Measurements from ENCODE around the gene MAP6D1. TPM values are rescaled to one million over a fixed set of nuclear protein-coding genes. Genes with fewer than 3 reads are reported as not detected.
"Not testable (repeated sequence)": the region's sequence is repeated elsewhere in the genome, so short reads cannot be mapped to it uniquely, and the experiment has no call there.

MAP6D1 gene
- total RNA-seq, 1 experiment from 2014 or later: 12.6 TPM

GRCh38 chr3:183777016-183777618 is 48.3 kb downstream of the MAP6D1 start:
- Histone ChIP-seq H3K27me3 (ENCODE audit: low read length) (no peaks in the 10 kb centered on the region), H3K9ac (ENCODE audit: low read length) (no peak overlapping the region), H3K9me2 (replicated peaks; ENCODE audit: low read length) (no peaks in the 10 kb centered on the region), H3F3A (ENCODE audit: low read length, unreplicated experiment) (no peaks in the 10 kb centered on the region), H3K36me3 (ENCODE audit: low read depth, low read length) (peaks cover 50% of the 10 kb centered on the region), H3K9me3 (ENCODE audit: low read length) (no peaks in the 10 kb centered on the region), H3K4me3 (ENCODE audit: low read length) (no peak overlapping the region), H3K4me1 (ENCODE audit: insufficient read depth, low read length) (no peaks in the 10 kb centered on the region), H3K79me2 (ENCODE audit: low read length) (no peaks in the 10 kb centered on the region), H3K4me2 (ENCODE audit: low read length) (no peak overlapping the region), H2AFZ (ENCODE audit: low read length) (no peak overlapping the region), H3K27ac (ENCODE audit: low read length) (no peak overlapping the region), H4K20me1 (ENCODE audit: low read length) (no peaks in the 10 kb centered on the region)
- TF ChIP-seq EZH2 (IDR thresholded peaks at IDR 0.05; ENCODE audit: low read length, unreplicated experiment): no peak
- no peak for TF ChIP-seq CTCF (conservative IDR thresholded peaks at IDR 0.05; ENCODE audit: low read depth, low read length)
- no peak for TF ChIP-seq EZH2phosphoT487 (IDR thresholded peaks at IDR 0.05; ENCODE audit: borderline replicate concordance, low read length)
- ChIA-PET POLR2A (ENCODE audit: unreplicated experiment) (no interaction called here), CTCF (no interaction called here)
- no peak for DNase-seq
- BruUV-seq (replicated peaks): no TSS peak
- ATAC-seq: no peak
- intact Hi-C loops (cut with micrococcal nuclease): no loop called here

GRCh38 chr3:183776451-183776850 is 48.9 kb downstream of the MAP6D1 start:
- H3K27me3 ChIP-seq (ENCODE audit: low read length); H3K4me3 ChIP-seq (ENCODE audit: low read length); H2AFZ ChIP-seq (ENCODE audit: low read length); H3F3A ChIP-seq (ENCODE audit: low read length, unreplicated experiment); H3K27ac ChIP-seq (ENCODE audit: low read length); H3K79me2 ChIP-seq (ENCODE audit: low read length); H3K4me1 ChIP-seq (ENCODE audit: insufficient read depth, low read length); H3K4me2 ChIP-seq (ENCODE audit: low read length); intact Hi-C loops (cut with micrococcal nuclease); H3K9ac ChIP-seq (ENCODE audit: low read length); DNase-seq; CTCF ChIA-PET; POLR2A ChIA-PET (ENCODE audit: unreplicated experiment); ATAC-seq; BruUV-seq (replicated peaks); H4K20me1 ChIP-seq (ENCODE audit: low read length); H3K9me2 ChIP-seq (replicated peaks; ENCODE audit: low read length); H3K9me3 ChIP-seq (ENCODE audit: low read length): not testable (repeated sequence)
- H3K36me3 ChIP-seq (ENCODE audit: low read depth, low read length): peaks cover 49% of the 10 kb centered on the region

GRCh38 chr3:183775781-183776180 is 49.6 kb downstream of the MAP6D1 start:
- intact Hi-C loops (cut with micrococcal nuclease): no loop called here
- TF ChIP-seq EZH2 (IDR thresholded peaks at IDR 0.05; ENCODE audit: low read length, unreplicated experiment) (no peak), EZH2phosphoT487 (IDR thresholded peaks at IDR 0.05; ENCODE audit: borderline replicate concordance, low read length) (no peak), CTCF (conservative IDR thresholded peaks at IDR 0.05; ENCODE audit: low read depth, low read length) (no peak)
- Histone ChIP-seq H4K20me1 (ENCODE audit: low read length) (no peaks in the 10 kb centered on the region), H3K9me2 (replicated peaks; ENCODE audit: low read length) (no peaks in the 10 kb centered on the region), H3K4me3 (ENCODE audit: low read length) (no peak overlapping the region), H3K4me1 (ENCODE audit: insufficient read depth, low read length) (no peaks in the 10 kb centered on the region), H3F3A (ENCODE audit: low read length, unreplicated experiment) (no peaks in the 10 kb centered on the region), H3K4me2 (ENCODE audit: low read length) (no peak overlapping the region), H3K27ac (ENCODE audit: low read length) (no peak overlapping the region), H3K9ac (ENCODE audit: low read length) (no peak overlapping the region), H3K9me3 (ENCODE audit: low read length) (no peaks in the 10 kb centered on the region), H3K27me3 (ENCODE audit: low read length) (no peaks in the 10 kb centered on the region), H2AFZ (ENCODE audit: low read length) (no peak overlapping the region), H3K79me2 (ENCODE audit: low read length) (no peaks in the 10 kb centered on the region), H3K36me3 (ENCODE audit: low read depth, low read length) (peaks cover 45% of the 10 kb centered on the region)
- ATAC-seq (no peak), DNase-seq (no peak)
- CTCF ChIA-PET: no interaction called here
- BruUV-seq (replicated peaks): no TSS peak
- POLR2A ChIA-PET (ENCODE audit: unreplicated experiment): no interaction called here

Data from PC-3 (cell line).